GM18867 (cell line): ENCODE data around the gene SARDH.

Experiments used
- ATAC-seq: cut with Tn5 transposase; IDR thresholded peaks from one replicate; pipeline ENCODE4 v1.9.1; 2021; ENCODE audit warnings: mild to moderate bottlenecking, moderate library complexity; ENCODE audit not compliant: unreplicated experiment

The SARDH gene

GRCh38 chr9:133690081-133690561 is 48.0 kb downstream of the SARDH start:
- no peak for ATAC-seq

GRCh38 chr9:133689151-133689763 is 48.9 kb downstream of the SARDH start:
- ATAC-seq: no peak

GRCh38 chr9:133687856-133688761 is 50.0 kb downstream of the SARDH start:
- no peak for ATAC-seq

GRCh38 chr9:133686642-133687575 is 51.2 kb downstream of the SARDH start:
- no peak for ATAC-seq

- no peak for ATAC-seq
Observed at GRCh38 chr9:133685653-133686609, 52.2 kb downstream of the SARDH start.

GRCh38 chr9:133684936-133685361 is 53.2 kb downstream of the SARDH start:
- ATAC-seq: no peak

GRCh38 chr9:133684121-133684935 is 53.8 kb downstream of the SARDH start:
- ATAC-seq: no peak

GRCh38 chr9:133683586-133684120 is 54.5 kb downstream of the SARDH start:
- ATAC-seq: no peak

- ATAC-seq: no peak
Observed at GRCh38 chr9:133682818-133683585, 55.1 kb downstream of the SARDH start.

GRCh38 chr9:133681658-133682306 is 56.4 kb downstream of the SARDH start:
- no peak for ATAC-seq

- ATAC-seq: no peak
Observed at GRCh38 chr9:133680976-133681657, 57.0 kb downstream of the SARDH start.

- ATAC-seq: no peak
Observed at GRCh38 chr9:133680250-133680975, 57.7 kb downstream of the SARDH start.

- ATAC-seq: no peak
Observed at GRCh38 chr9:133679466-133680061, 58.6 kb downstream of the SARDH start.

GRCh38 chr9:133679056-133679455 is 59.1 kb downstream of the SARDH start:
- no peak for ATAC-seq

GRCh38 chr9:133677126-133678010 is 60.8 kb downstream of the SARDH start:
- no peak for ATAC-seq
